Effector memory CD8-positive, alpha-beta T cell (primary cell): ENCODE data around the gene CA12.

Source experiments
- ATAC-seq: fragments of 150-1000 bp; cut with Tn5 transposase; replicated peaks from 2 replicates; pipeline ENCODE4 v1.10.0; 2021; ENCODE audit warnings: mild to moderate bottlenecking, moderate library complexity
- DNase-seq, 3 experiments: peaks; one replicate each; pipeline ENCODE4 v3.0.0; 2021
- H3K27ac Mint-ChIP-seq, 2 donors: one replicate each; pipeline ENCODE4 v1.8.0; 2022; ENCODE audit warnings: mild to moderate bottlenecking in 2 of 2, mixed read lengths in 2 of 2, moderate library complexity in 2 of 2
- H3K27me3 Mint-ChIP-seq, 2 donors: one replicate each; pipeline ENCODE4 v1.8.0; 2022; ENCODE audit warnings: mixed read lengths in 2 of 2
- H3K36me3 Mint-ChIP-seq: one replicate; pipeline ENCODE4 v1.8.0; 2022; ENCODE audit warnings: mild to moderate bottlenecking, moderate library complexity, mixed read lengths; ENCODE audit not compliant: insufficient read depth
- H3K4me1 Mint-ChIP-seq, 2 donors: one replicate each; pipeline ENCODE4 v1.8.0; 2022; ENCODE audit warnings: low read depth in 2 of 2, mixed read lengths in 2 of 2
- H3K4me3 Mint-ChIP-seq, 2 donors: one replicate each; pipeline ENCODE4 v1.8.0; 2022; ENCODE audit warnings: mild to moderate bottlenecking in 2 of 2, mixed read lengths in 2 of 2, moderate library complexity in 2 of 2
- H3K9me3 Mint-ChIP-seq, 2 donors: one replicate each; pipeline ENCODE4 v1.8.0; 2022; ENCODE audit warnings: mixed read lengths in 2 of 2

The CA12 gene

GRCh38 chr15:63306492-63307073 is 75.1 kb downstream of the CA12 start:
- Mint-ChIP-seq H3K9me3 (no peaks in the 10 kb centered on the region), H3K4me3 (no peak overlapping the region), H3K4me1 (no peaks in the 10 kb centered on the region), H3K27me3 (no peaks in the 10 kb centered on the region), H3K36me3 (peaks cover 19% of the 10 kb centered on the region), H3K27ac (no peak overlapping the region)
- ATAC-seq (no peak), DNase-seq (no peak)

DNA sequence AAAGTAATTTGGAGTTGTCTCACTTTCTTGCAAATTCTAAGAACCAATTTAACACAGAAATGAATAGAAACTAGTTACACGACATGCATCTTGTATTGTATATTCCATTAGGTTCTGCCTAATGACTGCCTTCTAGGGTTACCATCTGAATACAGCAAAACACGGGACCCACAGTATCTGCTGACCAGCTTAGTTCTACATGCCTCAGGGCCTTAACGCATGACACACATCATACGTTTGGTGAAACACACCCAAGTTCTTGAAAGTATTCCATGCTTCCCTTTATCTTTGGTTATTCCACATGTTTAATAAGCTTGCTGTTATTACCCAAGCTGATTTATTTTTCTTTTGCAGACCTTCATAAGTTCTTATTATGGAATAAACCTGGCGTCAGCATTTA is 76.4 kb downstream of the CA12 start:
- Mint-ChIP-seq H3K27ac (no peak overlapping the region), H3K4me3 (no peak overlapping the region), H3K9me3 (no peaks in the 10 kb centered on the region), H3K27me3 (no peaks in the 10 kb centered on the region), H3K4me1 (no peaks in the 10 kb centered on the region), H3K36me3 (peaks cover 21% of the 10 kb centered on the region)
- DNase-seq (no peak), ATAC-seq (no peak)

GRCh38 chr15:63301088-63301487 is 80.6 kb downstream of the CA12 start:
- Mint-ChIP-seq H3K27ac (no peak overlapping the region), H3K4me3 (no peak overlapping the region), H3K36me3 (peaks cover 15% of the 10 kb centered on the region), H3K9me3 (no peaks in the 10 kb centered on the region), H3K27me3 (no peaks in the 10 kb centered on the region), H3K4me1 (peaks cover 0 to 5% of the 10 kb centered on the region in 2 donors)
- DNase-seq: no peak
- no peak for ATAC-seq

DNA sequence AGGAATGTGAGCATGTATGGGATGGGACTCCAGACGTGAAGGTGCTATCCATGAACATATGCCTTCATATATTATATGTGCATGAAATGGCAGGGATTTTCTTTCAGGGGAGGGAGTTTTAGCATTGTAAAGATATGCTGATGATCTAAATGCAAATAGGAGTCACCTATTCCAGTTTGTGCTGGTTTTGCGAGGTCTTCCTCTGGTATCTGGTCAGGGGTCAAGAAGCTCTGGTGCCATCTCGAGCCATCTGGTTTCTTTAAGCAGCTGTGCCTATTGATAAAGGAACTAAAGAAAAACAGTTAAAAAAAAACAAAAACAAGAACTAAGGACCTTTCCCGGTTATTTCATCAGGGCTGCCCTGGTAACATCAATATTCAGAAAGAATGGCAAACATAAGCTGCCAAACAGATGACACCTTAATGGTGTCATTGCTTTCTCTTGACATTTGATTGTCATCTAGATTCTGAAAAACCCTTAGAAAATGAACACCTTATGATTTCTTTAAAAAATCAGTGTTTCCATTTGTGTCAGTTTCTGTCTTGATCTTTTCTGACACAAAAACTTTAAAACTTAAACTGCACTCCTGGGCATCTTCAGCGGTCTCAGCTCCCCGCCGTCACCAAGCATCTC is 81.6 kb downstream of the CA12 start:
- ATAC-seq (no peak), DNase-seq (no peak)
- H3K27me3 Mint-ChIP-seq: no peaks in the 10 kb centered on the region
- H3K4me3 Mint-ChIP-seq: no peak overlapping the region
- no peak overlapping the region for H3K27ac Mint-ChIP-seq
- no peaks in the 10 kb centered on the region for H3K9me3 Mint-ChIP-seq
- H3K4me1 Mint-ChIP-seq: peaks cover 0 to 7% of the 10 kb centered on the region in 2 donors
- H3K36me3 Mint-ChIP-seq: peaks cover 5% of the 10 kb centered on the region

GRCh38 chr15:63296195-63296594 is 85.5 kb downstream of the CA12 start:
- peaks cover 7% of the 10 kb centered on the region for H3K36me3 Mint-ChIP-seq
- H3K27me3 Mint-ChIP-seq: no peaks in the 10 kb centered on the region
- peak overlapping the region in 1 of 2 donors; percentile 25 for H3K4me3 Mint-ChIP-seq
- H3K27ac Mint-ChIP-seq: peak overlapping the region in 1 of 2 donors; percentile 9
- DNase-seq (no peak), ATAC-seq (peak; percentile 81)
- H3K4me1 Mint-ChIP-seq: peaks cover 0 to 7% of the 10 kb centered on the region in 2 donors
- H3K9me3 Mint-ChIP-seq: no peaks in the 10 kb centered on the region

GRCh38 chr15:63295341-63295740 is 86.3 kb downstream of the CA12 start:
- no peak for DNase-seq
- H3K27ac Mint-ChIP-seq: peak overlapping the region in 1 of 2 donors; percentile 5
- peaks cover 0 to 7% of the 10 kb centered on the region in 2 donors for H3K4me1 Mint-ChIP-seq
- ATAC-seq: no peak
- no peak overlapping the region for H3K4me3 Mint-ChIP-seq
- H3K36me3 Mint-ChIP-seq: peaks cover 7% of the 10 kb centered on the region
- H3K27me3 Mint-ChIP-seq: no peaks in the 10 kb centered on the region
- no peaks in the 10 kb centered on the region for H3K9me3 Mint-ChIP-seq

DNA sequence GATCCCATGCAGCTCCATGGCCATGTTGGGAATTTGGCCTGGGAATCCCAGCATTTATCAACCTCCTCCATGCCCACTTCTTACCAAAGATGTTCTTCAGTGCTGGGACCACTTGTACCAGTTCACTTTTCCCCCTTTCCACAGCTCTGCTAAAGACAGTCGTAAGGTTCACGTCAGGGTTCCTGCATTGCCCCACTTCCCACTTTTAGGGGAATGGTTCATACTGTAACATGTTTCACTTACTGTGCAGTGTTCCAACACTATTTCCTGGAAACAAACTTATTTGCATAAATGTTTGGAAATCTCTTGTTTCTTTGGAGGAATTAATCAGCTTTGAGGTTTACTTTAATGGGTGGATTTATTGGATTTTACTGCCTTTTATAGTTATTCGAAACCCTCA is 87.3 kb downstream of the CA12 start:
- DNase-seq (no peak), ATAC-seq (no peak)
- peaks cover 0 to 7% of the 10 kb centered on the region in 2 donors for H3K4me1 Mint-ChIP-seq
- H3K27ac Mint-ChIP-seq: no peak overlapping the region
- H3K27me3 Mint-ChIP-seq: no peaks in the 10 kb centered on the region
- H3K4me3 Mint-ChIP-seq: no peak overlapping the region
- no peaks in the 10 kb centered on the region for H3K9me3 Mint-ChIP-seq
- H3K36me3 Mint-ChIP-seq: peaks cover 4% of the 10 kb centered on the region

- no peak for DNase-seq
- Mint-ChIP-seq H3K27me3 (no peaks in the 10 kb centered on the region), H3K27ac (no peak overlapping the region), H3K4me1 (peaks cover 7 to 11% of the 10 kb centered on the region in 2 donors), H3K9me3 (no peaks in the 10 kb centered on the region), H3K4me3 (no peak overlapping the region), H3K36me3 (peaks cover 4% of the 10 kb centered on the region)
- ATAC-seq: no peak
These were observed 88.9 kb downstream of the CA12 start for GRCh38 chr15:63292771-63293170.

DNA sequence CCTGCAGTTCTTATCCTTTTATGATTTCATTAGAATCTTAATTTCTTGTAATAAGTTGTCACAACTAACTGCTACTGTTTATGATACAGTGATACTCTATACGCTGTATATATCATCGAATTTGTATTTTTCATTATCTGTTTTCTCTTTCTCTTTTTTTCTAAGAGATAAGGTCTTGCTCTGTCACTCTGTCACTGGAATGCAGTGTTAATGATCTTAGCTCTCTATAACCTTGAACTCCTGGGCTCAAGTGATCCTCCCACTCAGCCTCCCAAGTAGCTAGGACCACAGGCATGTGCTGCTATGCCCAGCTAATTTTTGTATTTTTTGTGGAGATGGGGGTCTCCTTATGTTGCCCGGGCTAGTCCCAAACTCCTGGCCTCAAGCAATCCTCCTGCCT is 89.4 kb downstream of the CA12 start:
- H3K4me1 Mint-ChIP-seq: peaks cover 7 to 11% of the 10 kb centered on the region in 2 donors
- H3K4me3 Mint-ChIP-seq: no peak overlapping the region
- ATAC-seq: no peak
- DNase-seq: no peak
- no peak overlapping the region for H3K27ac Mint-ChIP-seq
- H3K27me3 Mint-ChIP-seq: no peaks in the 10 kb centered on the region
- H3K36me3 Mint-ChIP-seq: peaks cover 4% of the 10 kb centered on the region
- H3K9me3 Mint-ChIP-seq: no peaks in the 10 kb centered on the region

GRCh38 chr15:63291507-63291906 is 90.1 kb downstream of the CA12 start:
- Mint-ChIP-seq H3K27ac (no peak overlapping the region), H3K4me1 (peaks cover 7 to 9% of the 10 kb centered on the region in 2 donors), H3K36me3 (peaks cover 4% of the 10 kb centered on the region), H3K4me3 (no peak overlapping the region), H3K27me3 (no peaks in the 10 kb centered on the region), H3K9me3 (no peaks in the 10 kb centered on the region)
- ATAC-seq (no peak), DNase-seq (no peak)

GRCh38 chr15:63288778-63289378 is 92.8 kb downstream of the CA12 start:
- peaks cover 6% of the 10 kb centered on the region for H3K36me3 Mint-ChIP-seq
- DNase-seq: no peak

DNA sequence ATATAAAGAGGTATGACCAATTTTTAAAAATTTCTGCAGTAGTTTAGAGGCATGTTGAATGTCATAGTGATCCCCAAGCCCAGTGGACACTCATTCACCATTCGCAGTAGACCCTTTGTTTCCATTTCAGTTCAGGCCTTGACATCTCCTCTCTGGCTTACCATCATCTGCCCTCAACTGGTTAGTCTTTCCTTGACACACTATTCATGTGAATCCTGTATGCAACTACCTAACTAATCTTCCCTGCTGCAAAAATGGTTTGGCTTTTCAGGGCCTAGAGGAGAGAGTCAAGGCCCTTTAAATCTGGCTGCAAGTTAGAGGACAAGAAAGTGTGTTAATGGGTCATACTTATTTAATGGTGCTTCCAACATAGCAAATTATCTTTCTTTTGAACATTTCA is 93.3 kb downstream of the CA12 start:
- H3K4me3 Mint-ChIP-seq: no peak overlapping the region
- DNase-seq (no peak), ATAC-seq (no peak)
- no peaks in the 10 kb centered on the region for H3K27me3 Mint-ChIP-seq
- H3K9me3 Mint-ChIP-seq: no peaks in the 10 kb centered on the region
- peaks cover 5% of the 10 kb centered on the region for H3K36me3 Mint-ChIP-seq
- peak overlapping the region; percentile 17 to 59 for H3K27ac Mint-ChIP-seq
- H3K4me1 Mint-ChIP-seq: peaks cover 6 to 12% of the 10 kb centered on the region in 2 donors

More at GRCh38 chr15:63288778-63289378, 92.8 kb downstream of the CA12 start:
- peaks cover 4 to 7% of the 10 kb centered on the region in 2 donors for H3K4me1 Mint-ChIP-seq
- H3K27me3 Mint-ChIP-seq: no peaks in the 10 kb centered on the region
- no peaks in the 10 kb centered on the region for H3K9me3 Mint-ChIP-seq
- ATAC-seq: peak; percentile 62
- H3K27ac Mint-ChIP-seq: peak overlapping the region; percentile 17 to 59
- H3K4me3 Mint-ChIP-seq: no peak overlapping the region

- H3K9me3 Mint-ChIP-seq: no peaks in the 10 kb centered on the region
- peaks cover 6 to 15% of the 10 kb centered on the region in 2 donors for H3K4me1 Mint-ChIP-seq
- no peak overlapping the region for H3K27ac Mint-ChIP-seq
- no peaks in the 10 kb centered on the region for H3K27me3 Mint-ChIP-seq
- ATAC-seq (no peak), DNase-seq (no peak)
- H3K4me3 Mint-ChIP-seq: no peak overlapping the region
- H3K36me3 Mint-ChIP-seq: peaks cover 8% of the 10 kb centered on the region
These were observed 94.5 kb downstream of the CA12 start for GRCh38 chr15:63287109-63287508.

DNA sequence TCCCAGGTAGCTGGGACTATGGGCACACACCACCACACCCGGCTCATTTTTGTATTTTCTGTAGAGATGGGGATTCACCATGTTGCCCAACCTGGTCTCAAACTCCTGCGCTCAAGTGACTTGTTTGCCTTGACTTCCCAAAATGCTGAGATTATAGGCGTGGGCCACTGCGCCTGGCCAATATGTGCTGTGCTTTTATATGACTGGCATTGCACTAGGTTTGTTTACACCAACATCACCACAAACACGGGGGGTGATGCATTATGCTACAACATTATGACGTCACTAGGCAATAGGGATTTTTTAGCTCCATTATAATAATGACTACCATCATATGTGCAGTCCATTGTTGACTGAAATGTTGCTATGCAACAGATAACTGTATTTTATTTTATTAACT is 97.3 kb downstream of the CA12 start:
- no peak overlapping the region for H3K4me3 Mint-ChIP-seq

More for the DNA sequence above, 97.3 kb downstream of the CA12 start:
- Mint-ChIP-seq H3K36me3 (peaks cover 11% of the 10 kb centered on the region), H3K27me3 (no peaks in the 10 kb centered on the region), H3K27ac (no peak overlapping the region), H3K4me1 (peaks cover 8 to 17% of the 10 kb centered on the region in 2 donors), H3K9me3 (no peaks in the 10 kb centered on the region)
- ATAC-seq (no peak), DNase-seq (no peak)
